ENCODE results near the gene ZNF583.
A peak's percentile ranks its signal among the peaks of the same experiment; 100 is the strongest.

ZNF583 gene

GRCh38 chr19:56476093-56476492, 72.0 kb downstream of the ZNF583 start:
- H3K27ac ChIP-seq, result peak overlapping the region; percentile 93
- TF ChIP-seq CTCF (conservative IDR thresholded peaks at IDR 0.05), result no peak

Measured in VCaP (cell line).